Stimulated activated CD4-positive, alpha-beta T cell treated with anti-CD3 and anti-CD28 coated beads, TNF-alpha, amount 100 ng/mL, for 4 hours (primary cell): ENCODE results near the gene BHLHE23.

Source experiments
- DNase-seq, 3 experiments: peaks; one replicate each; pipeline ENCODE4 v3.0.0-alpha.2; 2020; ENCODE audit warnings: low read depth in 3 of 3

BHLHE23 gene

DNA sequence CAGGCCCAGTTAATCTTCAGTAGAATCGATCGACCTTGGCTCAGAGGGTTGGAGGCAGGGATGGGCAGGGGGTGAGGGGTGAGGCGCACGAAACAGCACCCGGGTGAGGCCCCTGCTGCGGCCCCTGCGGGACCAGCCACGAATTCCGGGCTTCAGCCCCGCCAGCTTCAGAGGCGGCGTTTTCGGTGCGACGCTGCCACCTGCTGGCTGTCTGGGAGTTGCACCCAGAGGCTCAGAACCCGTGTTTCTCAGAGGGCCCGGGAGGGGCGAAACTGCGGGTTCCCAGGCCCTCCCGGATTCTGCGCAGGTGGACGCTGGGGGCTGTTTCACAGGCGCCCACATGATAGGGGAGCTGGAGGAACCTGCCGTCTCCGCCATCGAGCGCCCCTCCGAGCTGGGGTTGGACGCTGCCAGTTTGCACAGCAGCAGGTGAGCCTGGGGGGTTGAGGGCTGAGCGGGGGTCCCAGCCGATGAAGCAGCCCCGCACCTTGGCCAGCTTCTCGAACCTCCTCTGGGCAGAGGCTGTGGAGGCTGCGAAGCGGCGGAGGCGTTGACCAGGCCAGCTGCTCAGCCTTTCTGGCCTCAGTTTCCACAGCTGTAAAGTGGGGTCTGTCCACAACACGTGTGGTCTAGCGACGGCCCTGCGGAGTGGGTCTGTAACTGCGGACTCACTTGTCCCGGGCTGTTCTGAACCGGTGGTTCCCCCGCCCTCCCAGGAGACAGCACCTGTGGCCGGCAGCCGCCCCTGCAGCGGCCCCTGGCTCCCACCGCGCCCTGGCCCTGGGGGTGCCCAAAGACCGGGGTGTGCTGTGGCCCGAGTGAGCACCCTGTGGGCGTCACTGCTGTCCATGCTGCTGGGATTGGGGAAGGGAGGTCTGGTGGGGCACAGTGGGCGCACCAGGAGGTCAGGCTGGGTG lies 2.5 kb upstream of the BHLHE23 start:
- peak; percentile 74 to 79 (median 74) for DNase-seq

DNA sequence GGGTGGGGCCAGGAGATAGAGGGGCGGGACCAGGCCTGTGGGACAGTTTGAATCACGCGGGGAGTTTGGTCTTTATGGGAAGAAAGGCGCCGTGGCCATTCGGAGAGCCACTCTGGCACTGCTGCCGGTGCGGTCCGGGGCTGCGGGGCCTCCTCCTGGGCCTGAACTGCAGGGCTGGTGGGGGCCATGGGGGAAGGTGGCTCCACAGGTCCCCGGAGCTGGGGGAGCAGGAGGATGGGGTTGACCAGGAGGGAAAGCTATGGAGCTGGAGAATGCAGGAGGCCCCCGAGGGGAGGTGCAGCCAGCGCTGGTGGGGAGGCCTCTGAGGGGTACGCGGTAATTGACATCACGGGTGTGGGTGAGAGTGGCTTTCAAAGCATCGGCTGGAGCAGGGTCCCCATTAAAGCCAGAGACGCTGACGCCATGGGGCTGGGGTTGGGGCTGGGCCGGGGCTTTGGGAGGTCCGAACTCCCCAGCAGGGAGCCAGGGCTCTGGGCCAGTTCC lies 1.8 kb upstream of the BHLHE23 start:
- DNase-seq: no peak

DNA sequence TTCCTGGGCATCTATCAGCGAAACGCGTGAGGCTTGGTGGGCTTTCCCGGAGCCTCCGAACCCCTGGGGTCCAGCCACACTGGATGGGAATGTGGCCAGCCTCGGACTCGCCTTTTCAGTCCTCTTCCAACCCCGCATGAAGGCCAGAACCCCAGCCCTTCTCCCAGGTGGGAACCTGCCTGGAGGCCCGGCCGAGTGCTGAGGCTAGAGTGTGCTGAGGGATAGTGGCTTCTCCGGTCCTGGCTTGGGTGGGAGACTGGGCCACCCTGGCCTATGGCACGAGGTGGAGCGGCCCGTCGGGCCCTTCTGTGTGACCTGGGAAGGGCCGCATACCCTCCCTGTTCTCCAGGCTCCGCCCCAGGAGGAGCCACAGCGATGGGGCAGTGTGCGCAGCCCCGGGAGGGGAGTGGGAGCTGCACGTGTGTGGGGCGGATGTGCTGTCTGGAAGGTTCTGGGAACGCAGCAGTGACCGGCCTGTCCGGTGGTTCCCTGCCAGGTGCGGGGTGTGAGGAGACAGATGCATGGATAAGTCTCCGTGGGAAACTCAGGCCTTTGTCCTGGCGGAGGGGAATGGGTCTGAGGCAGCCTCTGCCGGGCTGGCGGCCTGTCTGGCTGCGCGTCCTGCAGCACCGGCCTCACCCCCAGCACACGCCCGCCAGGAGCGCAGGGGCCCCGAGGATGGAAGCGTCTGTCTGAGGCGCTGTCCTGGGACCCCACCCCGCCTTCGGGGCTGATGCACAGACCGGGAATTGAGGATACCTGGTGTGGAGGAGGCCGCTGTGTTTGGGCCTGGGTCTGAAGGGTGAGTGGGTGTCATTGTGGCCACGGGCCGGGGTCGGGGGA lies 1.1 kb upstream of the BHLHE23 start:
- no peak for DNase-seq

- DNase-seq: no peak
Observed at GRCh38 chr20:63007360-63007645, 539 bp upstream of the BHLHE23 start.

GRCh38 chr20:63005862-63006539 lies 763 bp downstream of the BHLHE23 start:
- DNase-seq: no peak

DNA sequence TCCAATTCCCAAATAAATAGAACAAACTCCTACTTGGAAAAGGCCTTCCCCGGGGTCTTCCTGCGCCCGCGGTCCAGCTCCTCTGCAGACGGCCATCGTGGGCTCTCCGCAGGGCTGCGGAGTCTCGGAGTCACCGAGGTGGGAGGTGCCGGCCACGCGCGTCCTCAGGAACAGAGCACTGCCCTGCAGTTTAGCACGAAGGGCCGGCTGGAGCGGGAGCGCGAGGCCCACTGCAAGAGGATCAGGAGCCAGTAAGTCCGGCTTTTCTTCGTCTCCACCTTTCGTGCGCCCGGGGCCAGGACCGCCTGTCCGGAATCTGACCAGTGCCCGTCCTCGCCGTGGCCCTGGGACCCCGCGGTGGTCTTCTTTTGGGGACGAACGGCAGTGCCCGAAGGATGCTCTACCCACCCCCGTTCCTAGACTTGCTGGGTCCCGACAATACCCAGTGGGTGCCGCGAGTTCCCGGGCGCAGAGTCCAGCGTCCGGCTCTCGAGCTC lies 1.4 kb downstream of the BHLHE23 start:
- no peak for DNase-seq

DNA sequence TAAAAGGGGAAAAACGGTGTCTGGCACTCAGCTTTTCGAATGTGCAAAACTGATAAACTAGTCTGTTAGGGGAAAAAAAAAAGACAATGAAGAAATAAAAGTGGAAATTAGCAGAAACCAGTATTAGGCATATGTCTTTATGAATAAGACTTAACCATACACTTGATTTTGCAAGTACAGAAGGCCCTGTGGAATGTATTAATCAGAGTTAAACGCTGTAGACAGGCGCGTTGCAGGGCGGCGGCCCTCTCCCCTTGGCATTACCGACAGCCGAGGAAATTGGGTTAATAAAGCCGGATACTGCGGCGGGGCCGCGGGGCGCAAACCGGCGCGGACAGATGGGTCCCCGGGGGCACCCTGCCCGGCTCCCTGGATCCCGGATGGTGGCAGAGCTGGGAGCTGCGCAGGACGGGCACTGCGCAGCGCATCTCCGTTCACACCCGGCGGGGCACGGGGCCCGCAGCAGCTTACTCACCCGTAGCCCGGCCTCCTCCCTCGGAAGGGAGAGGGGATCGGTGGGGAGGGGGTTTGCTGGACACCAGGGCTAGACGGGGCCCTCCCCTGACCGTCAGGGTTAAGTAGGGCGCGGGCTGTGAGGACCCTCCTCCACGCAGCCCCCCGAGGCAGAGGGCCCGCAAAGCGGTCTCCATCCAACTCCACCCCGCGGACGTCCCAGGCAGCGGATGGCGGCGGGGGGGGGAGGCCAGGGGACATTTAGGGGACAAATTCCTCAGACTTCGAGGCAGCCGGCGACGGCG lies 2.0 kb downstream of the BHLHE23 start:
- DNase-seq: peak in 1 of 3 experiments; percentile 22

- DNase-seq: no peak
Observed at GRCh38 chr20:63003546-63003945, 3.2 kb downstream of the BHLHE23 start.

GRCh38 chr20:63002511-63002910 lies 4.3 kb downstream of the BHLHE23 start:
- no peak for DNase-seq

DNA sequence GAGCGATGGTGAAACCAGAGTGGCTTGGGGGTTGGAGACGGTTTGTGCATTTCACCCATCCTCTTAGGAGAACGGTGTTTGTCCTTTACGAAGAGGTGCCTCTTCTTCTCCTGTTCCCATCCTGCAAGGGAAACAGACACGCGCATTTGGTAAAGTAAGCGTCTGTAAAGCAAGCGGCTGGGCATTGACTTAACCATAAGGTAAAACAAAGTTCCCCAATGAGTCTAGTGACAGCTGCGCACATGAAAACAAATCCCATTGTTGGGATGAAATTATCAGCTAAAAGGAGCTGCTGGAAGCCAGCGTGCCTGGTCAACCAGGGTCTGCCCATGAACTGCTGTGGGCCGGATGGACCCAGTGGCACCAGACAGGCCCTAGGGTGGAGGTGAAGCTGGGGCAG lies 5.8 kb downstream of the BHLHE23 start:
- DNase-seq: no peak

- no peak for DNase-seq
Observed at GRCh38 chr20:63000036-63000435, 6.7 kb downstream of the BHLHE23 start.

- no peak for DNase-seq
Observed at GRCh38 chr20:62999580-62999979, 7.2 kb downstream of the BHLHE23 start.

- DNase-seq: no peak
Observed at GRCh38 chr20:62998449-62998848, 8.3 kb downstream of the BHLHE23 start.

GRCh38 chr20:62997417-62998035 lies 9.2 kb downstream of the BHLHE23 start:
- no peak for DNase-seq

GRCh38 chr20:62996596-62996982 lies 10.2 kb downstream of the BHLHE23 start:
- DNase-seq: no peak

DNA sequence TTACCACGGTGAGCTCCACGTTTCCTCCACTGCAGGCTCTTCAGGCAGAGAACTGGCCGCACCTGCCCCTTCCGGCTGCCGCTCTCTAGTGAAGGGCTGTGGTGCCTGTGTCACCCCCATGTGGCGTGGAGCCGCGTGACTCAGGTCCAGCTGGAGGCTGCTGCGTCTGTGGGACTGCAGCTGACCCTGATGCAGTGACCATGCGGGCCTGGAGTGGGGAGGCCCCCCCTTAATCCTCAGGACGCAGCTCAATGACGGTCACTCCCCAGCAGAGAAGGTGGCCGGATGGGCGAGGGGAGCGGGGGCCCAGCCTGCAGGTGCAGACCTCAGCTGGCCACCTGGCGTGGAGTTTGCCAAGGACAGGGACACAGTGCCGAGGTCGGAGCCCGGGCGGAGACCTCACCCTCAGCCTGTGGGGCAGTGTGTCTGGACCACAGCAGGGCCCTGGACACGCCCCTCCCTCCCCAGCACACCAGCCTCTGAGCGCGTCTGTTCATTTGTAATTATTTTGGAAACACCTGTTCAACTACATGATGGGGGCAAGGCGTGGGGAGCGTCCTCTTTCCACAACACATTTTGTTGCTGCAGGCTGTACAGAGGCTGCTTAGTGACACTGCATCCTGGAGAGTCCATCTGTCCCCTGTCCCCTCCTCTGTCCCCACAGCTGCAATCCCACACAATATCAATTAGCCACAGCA lies 10.7 kb downstream of the BHLHE23 start:
- no peak for DNase-seq

GRCh38 chr20:62995481-62995880 lies 11.3 kb downstream of the BHLHE23 start:
- no peak for DNase-seq

- no peak for DNase-seq
Observed at GRCh38 chr20:62994869-62995281, 11.9 kb downstream of the BHLHE23 start.

GRCh38 chr20:62993856-62994494 lies 12.8 kb downstream of the BHLHE23 start:
- DNase-seq: no peak

DNA sequence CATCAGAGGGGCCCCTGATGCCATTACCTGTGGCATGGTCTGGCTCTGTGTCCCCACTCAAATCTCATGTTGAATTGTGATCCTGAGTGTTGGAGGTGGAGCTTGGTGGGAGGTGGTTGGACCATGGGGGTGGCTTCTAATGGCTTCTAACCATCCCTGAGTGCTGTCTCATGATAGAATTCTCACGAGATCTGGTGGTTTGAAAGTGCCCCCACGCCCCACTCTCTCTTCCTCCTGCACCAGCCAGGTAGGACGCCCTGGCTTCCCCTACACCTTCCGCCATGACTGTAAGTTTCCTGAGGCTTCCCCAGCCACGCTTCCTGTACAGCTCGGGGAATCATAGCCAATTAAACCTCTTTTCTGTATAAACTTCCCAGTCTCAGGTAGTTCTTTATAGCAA lies 14.9 kb downstream of the BHLHE23 start:
- no peak for DNase-seq
